Neural cell (in vitro differentiated cells): Measurements from ENCODE around the gene FHOD3. TPM values are rescaled to one million over a fixed set of nuclear protein-coding genes. Genes with fewer than 3 reads are reported as not detected.

ENCODE experiments used
- H2AFZ ChIP-seq: fragments of 200-600, 300-800 bp; sonication (generic), shearing (Covaris generic); 2 replicates; pipeline ENCODE4 v1.6.0; 2014; ENCODE audit warnings: low read depth, mild to moderate bottlenecking, antibody characterized with exemption, low read length, moderate library complexity
- H3F3A ChIP-seq: fragments of 200-600 bp; shearing (Covaris generic); 2 replicates; pipeline ENCODE4 v1.6.1; 2016; ENCODE audit warnings: mild to moderate bottlenecking, moderate library complexity, mixed read lengths, antibody characterized with exemption, low read length; ENCODE audit not compliant: insufficient read depth, poor library complexity, severe bottlenecking
- H3K27ac ChIP-seq: fragments of 200-600, 300-800 bp; sonication (generic), shearing (Covaris generic); 2 replicates; pipeline ENCODE4 v1.5.1; 2014; ENCODE audit warnings: mild to moderate bottlenecking, low read length, moderate library complexity
- H3K27me3 ChIP-seq: fragments of 300-800, 200-600 bp; sonication (generic), shearing (Covaris generic); 2 replicates; pipeline ENCODE4 v1.6.0; 2014; ENCODE audit warnings: mild to moderate bottlenecking, low read depth, low read length, moderate library complexity; ENCODE audit not compliant: insufficient read depth
- H3K36me3 ChIP-seq: fragments of 300-800, 200-600 bp; sonication (generic), shearing (Covaris generic); 2 replicates; pipeline ENCODE4 v1.5.1; 2014; ENCODE audit warnings: mild to moderate bottlenecking, antibody characterized with exemption, low read length, moderate library complexity; ENCODE audit not compliant: insufficient read depth
- H3K4me2 ChIP-seq: fragments of 300-800, 200-600 bp; sonication (generic), shearing (Covaris generic); 2 replicates; pipeline ENCODE4 v1.6.0; 2014; ENCODE audit warnings: mild to moderate bottlenecking, low read length
- H3K4me3 ChIP-seq: fragments of 300-800, 200-600 bp; sonication (generic), shearing (Covaris generic); 2 replicates; pipeline ENCODE4 v1.5.1; 2014; ENCODE audit warnings: mild to moderate bottlenecking, low read length, moderate library complexity
- H3K79me2 ChIP-seq: fragments of 200-600 bp; shearing (Covaris generic); replicated peaks from 2 replicates; pipeline ENCODE4 v1.6.0; 2014; ENCODE audit warnings: mild to moderate bottlenecking, low read length, moderate library complexity; ENCODE audit not compliant: insufficient read depth
- H3K9ac ChIP-seq: fragments of 300-800, 200-600 bp; sonication (generic), shearing (Covaris generic); 2 replicates; pipeline ENCODE4 v1.6.1; 2016; ENCODE audit warnings: mild to moderate bottlenecking, low read length, mixed read lengths
- H3K9me2 ChIP-seq: fragments of 200-600 bp; shearing (Covaris generic); 2 replicates; pipeline ENCODE4 v1.6.1; 2016; ENCODE audit warnings: mild to moderate bottlenecking, low read length, mixed read lengths; ENCODE audit not compliant: insufficient read depth
- H3K9me3 ChIP-seq: fragments of 200-600, 300-800 bp; sonication (generic), shearing (Covaris generic); 2 replicates; pipeline ENCODE4 v1.6.1; 2016; ENCODE audit warnings: mild to moderate bottlenecking, mixed run types, low read length, moderate library complexity, mixed read lengths
- H4K20me1 ChIP-seq: fragments of 200-600 bp; shearing (Covaris generic); 2 replicates; pipeline ENCODE4 v1.6.1; 2016; ENCODE audit warnings: mild to moderate bottlenecking, mixed run types; ENCODE audit not compliant: insufficient read depth
- EP300 ChIP-seq: fragments of 450-650 bp; conservative IDR thresholded peaks from 2 replicates; pipeline ENCODE4 v1.6.1; 2014; ENCODE audit warnings: antibody characterized with exemption, mild to moderate bottlenecking, moderate library complexity; ENCODE audit not compliant: poor library complexity, severe bottlenecking
- EZH2 ChIP-seq: fragments of 200-600, 300-800 bp; shearing (Covaris generic), sonication (generic); IDR thresholded peaks from 2 replicates; pipeline ENCODE4 v1.6.1; 2014; ENCODE audit warnings: antibody characterized with exemption, low read length, borderline replicate concordance, mild to moderate bottlenecking; ENCODE audit not compliant: insufficient read depth, poor library complexity, severe bottlenecking
- MXI1 ChIP-seq: fragments of 450-650 bp; conservative IDR thresholded peaks from 2 replicates; pipeline ENCODE4 v1.6.1; 2014; ENCODE audit warnings: antibody characterized with exemption, mild to moderate bottlenecking; ENCODE audit not compliant: poor library complexity, severe bottlenecking
- POLR2AphosphoS5 ChIP-seq: IDR thresholded peaks from 2 replicates; pipeline ENCODE4 v1.6.1; 2012
- RAD21 ChIP-seq: fragments of 450-650 bp; conservative IDR thresholded peaks from 2 replicates; pipeline ENCODE4 v1.6.1; 2014; ENCODE audit warnings: antibody characterized with exemption, mild to moderate bottlenecking, moderate library complexity
- SMC3 ChIP-seq: fragments of 450-650 bp; conservative IDR thresholded peaks from 2 replicates; pipeline ENCODE4 v1.6.1; 2014; ENCODE audit warnings: antibody characterized with exemption, mild to moderate bottlenecking, moderate library complexity; ENCODE audit not compliant: poor library complexity
- TAF1 ChIP-seq: IDR thresholded peaks from 2 replicates; pipeline ENCODE4 v1.6.1; 2012; ENCODE audit warnings: low read depth
- polyA plus RNA-seq: library from polyadenylated mRNA; depleted of rRNA; stranded (reverse); fragments of >200 nt; gene quantifications from 2 replicates; pipeline ENCODE4 v1.2.3, GENCODE V29; 2014
- TF ChIP-seq, protein P1 (sequence below): fragments of 450-650 bp; IDR thresholded peaks from 2 replicates; pipeline ENCODE4 v1.5.1; 2014; ENCODE audit warnings: antibody characterized with exemption, mild to moderate bottlenecking, moderate library complexity; ENCODE audit not compliant: poor library complexity, severe bottlenecking
- TF ChIP-seq, protein P2 (sequence below): IDR thresholded peaks from 2 replicates; pipeline ENCODE4 v1.6.1; 2012; ENCODE audit warnings: borderline replicate concordance

The FHOD3 gene
- polyA plus RNA-seq, 1 donor from 2014 or later = 19.4 TPM

DNA sequence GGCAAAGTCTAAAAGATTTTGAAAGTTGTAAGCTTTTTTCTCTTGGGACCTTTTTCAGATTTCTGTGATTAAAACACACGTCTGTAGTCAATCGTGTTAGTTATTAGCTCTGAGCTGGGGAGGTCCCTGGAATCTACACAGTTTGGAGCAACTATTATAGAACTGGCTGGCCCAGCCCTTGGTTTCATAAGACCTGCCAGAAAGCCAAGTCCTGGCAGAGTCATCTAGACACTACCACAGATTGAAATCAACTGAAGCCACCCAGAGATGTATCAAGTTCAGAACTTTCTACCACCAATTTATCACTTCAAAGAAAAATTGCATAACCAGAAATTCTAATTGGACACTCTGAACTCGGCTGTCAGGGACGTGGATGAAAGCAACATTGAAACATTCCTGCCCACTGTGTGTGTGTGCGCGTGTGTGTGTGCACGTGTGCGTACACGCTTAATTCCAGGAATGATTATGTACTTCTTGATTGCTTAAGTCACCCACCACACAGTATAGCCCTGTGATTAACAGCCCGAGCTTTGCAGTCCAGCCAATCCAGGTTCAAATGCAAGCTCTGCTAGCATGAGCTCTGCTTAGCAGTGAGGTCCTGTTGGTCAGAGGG, 405.0 kb downstream of the FHOD3 start:
- no peaks in the 10 kb centered on the region for H3F3A ChIP-seq
- no peak overlapping the region for H2AFZ ChIP-seq
- no peaks in the 10 kb centered on the region for H3K36me3 ChIP-seq
- no peaks in the 10 kb centered on the region for H4K20me1 ChIP-seq
- no peak overlapping the region for H3K4me2 ChIP-seq
- TF ChIP-seq POLR2AphosphoS5 (no peak), RAD21 (no peak), MXI1 (no peak), SMC3 (no peak), EZH2 (no peak), TAF1 (no peak), EP300 (no peak)
- TF ChIP-seq, protein P1, sequence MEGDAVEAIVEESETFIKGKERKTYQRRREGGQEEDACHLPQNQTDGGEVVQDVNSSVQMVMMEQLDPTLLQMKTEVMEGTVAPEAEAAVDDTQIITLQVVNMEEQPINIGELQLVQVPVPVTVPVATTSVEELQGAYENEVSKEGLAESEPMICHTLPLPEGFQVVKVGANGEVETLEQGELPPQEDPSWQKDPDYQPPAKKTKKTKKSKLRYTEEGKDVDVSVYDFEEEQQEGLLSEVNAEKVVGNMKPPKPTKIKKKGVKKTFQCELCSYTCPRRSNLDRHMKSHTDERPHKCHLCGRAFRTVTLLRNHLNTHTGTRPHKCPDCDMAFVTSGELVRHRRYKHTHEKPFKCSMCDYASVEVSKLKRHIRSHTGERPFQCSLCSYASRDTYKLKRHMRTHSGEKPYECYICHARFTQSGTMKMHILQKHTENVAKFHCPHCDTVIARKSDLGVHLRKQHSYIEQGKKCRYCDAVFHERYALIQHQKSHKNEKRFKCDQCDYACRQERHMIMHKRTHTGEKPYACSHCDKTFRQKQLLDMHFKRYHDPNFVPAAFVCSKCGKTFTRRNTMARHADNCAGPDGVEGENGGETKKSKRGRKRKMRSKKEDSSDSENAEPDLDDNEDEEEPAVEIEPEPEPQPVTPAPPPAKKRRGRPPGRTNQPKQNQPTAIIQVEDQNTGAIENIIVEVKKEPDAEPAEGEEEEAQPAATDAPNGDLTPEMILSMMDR = no peak
- TF ChIP-seq, protein P2, sequence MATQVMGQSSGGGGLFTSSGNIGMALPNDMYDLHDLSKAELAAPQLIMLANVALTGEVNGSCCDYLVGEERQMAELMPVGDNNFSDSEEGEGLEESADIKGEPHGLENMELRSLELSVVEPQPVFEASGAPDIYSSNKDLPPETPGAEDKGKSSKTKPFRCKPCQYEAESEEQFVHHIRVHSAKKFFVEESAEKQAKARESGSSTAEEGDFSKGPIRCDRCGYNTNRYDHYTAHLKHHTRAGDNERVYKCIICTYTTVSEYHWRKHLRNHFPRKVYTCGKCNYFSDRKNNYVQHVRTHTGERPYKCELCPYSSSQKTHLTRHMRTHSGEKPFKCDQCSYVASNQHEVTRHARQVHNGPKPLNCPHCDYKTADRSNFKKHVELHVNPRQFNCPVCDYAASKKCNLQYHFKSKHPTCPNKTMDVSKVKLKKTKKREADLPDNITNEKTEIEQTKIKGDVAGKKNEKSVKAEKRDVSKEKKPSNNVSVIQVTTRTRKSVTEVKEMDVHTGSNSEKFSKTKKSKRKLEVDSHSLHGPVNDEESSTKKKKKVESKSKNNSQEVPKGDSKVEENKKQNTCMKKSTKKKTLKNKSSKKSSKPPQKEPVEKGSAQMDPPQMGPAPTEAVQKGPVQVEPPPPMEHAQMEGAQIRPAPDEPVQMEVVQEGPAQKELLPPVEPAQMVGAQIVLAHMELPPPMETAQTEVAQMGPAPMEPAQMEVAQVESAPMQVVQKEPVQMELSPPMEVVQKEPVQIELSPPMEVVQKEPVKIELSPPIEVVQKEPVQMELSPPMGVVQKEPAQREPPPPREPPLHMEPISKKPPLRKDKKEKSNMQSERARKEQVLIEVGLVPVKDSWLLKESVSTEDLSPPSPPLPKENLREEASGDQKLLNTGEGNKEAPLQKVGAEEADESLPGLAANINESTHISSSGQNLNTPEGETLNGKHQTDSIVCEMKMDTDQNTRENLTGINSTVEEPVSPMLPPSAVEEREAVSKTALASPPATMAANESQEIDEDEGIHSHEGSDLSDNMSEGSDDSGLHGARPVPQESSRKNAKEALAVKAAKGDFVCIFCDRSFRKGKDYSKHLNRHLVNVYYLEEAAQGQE = no peak
- H3K27ac ChIP-seq = no peak overlapping the region
- no peaks in the 10 kb centered on the region for H3K79me2 ChIP-seq
- no peak overlapping the region for H3K4me3 ChIP-seq
- H3K9me2 ChIP-seq = no peaks in the 10 kb centered on the region
- H3K9ac ChIP-seq = no peak overlapping the region
- no peaks in the 10 kb centered on the region for H3K27me3 ChIP-seq
- H3K9me3 ChIP-seq = peaks cover 3% of the 10 kb centered on the region

DNA sequence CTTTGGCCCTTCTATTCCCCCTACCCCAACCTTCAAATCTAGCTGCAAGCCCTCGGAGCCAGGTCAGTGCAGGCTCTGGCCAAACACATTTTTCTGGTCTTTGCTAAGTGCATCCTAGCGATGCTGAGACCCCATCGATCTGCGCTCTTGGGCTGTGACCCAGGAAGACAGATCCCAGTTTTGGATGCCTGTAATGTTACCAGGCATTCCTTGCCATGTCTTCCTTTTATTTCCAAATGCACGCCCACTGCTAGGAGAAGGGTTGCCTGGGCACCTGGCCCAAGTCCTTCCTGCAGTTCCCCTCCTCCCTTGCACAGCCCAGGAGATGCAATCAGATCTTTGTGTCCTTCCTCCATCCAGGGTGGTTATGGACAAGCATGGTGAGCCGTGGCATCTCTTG, 406.6 kb downstream of the FHOD3 start:
- Histone ChIP-seq H4K20me1 (no peaks in the 10 kb centered on the region), H3K4me2 (no peak overlapping the region), H3K36me3 (no peaks in the 10 kb centered on the region), H3K4me3 (no peak overlapping the region), H3K27me3 (no peaks in the 10 kb centered on the region), H3K79me2 (no peaks in the 10 kb centered on the region), H3K9me3 (peaks cover 3% of the 10 kb centered on the region), H3K9ac (no peak overlapping the region), H2AFZ (no peak overlapping the region), H3K27ac (no peak overlapping the region), H3K9me2 (no peaks in the 10 kb centered on the region), H3F3A (no peaks in the 10 kb centered on the region)
- no peak for TF ChIP-seq MXI1
- TF ChIP-seq EZH2 = no peak
- TF ChIP-seq TAF1 = no peak
- TF ChIP-seq SMC3 = no peak
- TF ChIP-seq, protein P2 = no peak
- no peak for TF ChIP-seq EP300
- TF ChIP-seq, protein P1 = no peak
- TF ChIP-seq RAD21 = no peak
- no peak for TF ChIP-seq POLR2AphosphoS5
